Glutamatergic neuron (in vitro differentiated cells): Measurements from ENCODE around the gene ZFAND3. TPM values are rescaled to one million over a fixed set of nuclear protein-coding genes. Genes with fewer than 3 reads are reported as not detected.
A peak's percentile ranks its signal among the peaks of the same experiment; 100 is the strongest.

Source experiments
- DNase-seq: peaks from one replicate; pipeline ENCODE4 v3.0.0; 2022
- H3K27ac Mint-ChIP-seq: one replicate; pipeline ENCODE4 v1.8.0; 2020; ENCODE audit warnings: mild to moderate bottlenecking, mixed read lengths, inconsistent platforms; ENCODE audit not compliant: unreplicated experiment
- H3K27me3 Mint-ChIP-seq: one replicate; pipeline ENCODE4 v1.8.0; 2020; ENCODE audit warnings: mild to moderate bottlenecking, moderate library complexity, mixed read lengths, inconsistent platforms; ENCODE audit not compliant: unreplicated experiment
- H3K36me3 Mint-ChIP-seq: one replicate; pipeline ENCODE4 v1.8.0; 2020; ENCODE audit warnings: mild to moderate bottlenecking, mixed read lengths, inconsistent platforms; ENCODE audit not compliant: unreplicated experiment
- H3K4me1 Mint-ChIP-seq: one replicate; pipeline ENCODE4 v1.8.0; 2020; ENCODE audit warnings: mild to moderate bottlenecking, low read depth, mixed read lengths, inconsistent platforms; ENCODE audit not compliant: unreplicated experiment
- H3K4me3 Mint-ChIP-seq: one replicate; pipeline ENCODE4 v1.8.0; 2020; ENCODE audit warnings: mild to moderate bottlenecking, mixed read lengths, inconsistent platforms; ENCODE audit not compliant: unreplicated experiment
- H3K9me3 Mint-ChIP-seq: one replicate; pipeline ENCODE4 v1.8.0; 2020; ENCODE audit warnings: mild to moderate bottlenecking, moderate library complexity, mixed read lengths, inconsistent platforms; ENCODE audit not compliant: unreplicated experiment
- total RNA-seq: library from RNA; stranded (reverse); fragmentation: NEBNext Ultra II Directional; extraction: Animal tissue kit (Norgen Biotek cat#: 25700); gene quantifications from one replicate; pipeline ENCODE4 v1.2.1, GENCODE V29; 2021; ENCODE audit not compliant: unreplicated experiment
- TF ChIP-seq, protein P1 (sequence below): fragments of 200-600 bp; sonication (generic); IDR thresholded peaks from one replicate; pipeline ENCODE4 v1.5.0; 2021; ENCODE audit not compliant: partially characterized antibody, unreplicated experiment

The ZFAND3 gene
- total RNA-seq, 1 donor from 2014 or later = 115 TPM

GRCh38 chr6:38174806-38175495 is 355.4 kb downstream of the ZFAND3 start:
- DNase-seq = no peak
- TF ChIP-seq, protein P1, sequence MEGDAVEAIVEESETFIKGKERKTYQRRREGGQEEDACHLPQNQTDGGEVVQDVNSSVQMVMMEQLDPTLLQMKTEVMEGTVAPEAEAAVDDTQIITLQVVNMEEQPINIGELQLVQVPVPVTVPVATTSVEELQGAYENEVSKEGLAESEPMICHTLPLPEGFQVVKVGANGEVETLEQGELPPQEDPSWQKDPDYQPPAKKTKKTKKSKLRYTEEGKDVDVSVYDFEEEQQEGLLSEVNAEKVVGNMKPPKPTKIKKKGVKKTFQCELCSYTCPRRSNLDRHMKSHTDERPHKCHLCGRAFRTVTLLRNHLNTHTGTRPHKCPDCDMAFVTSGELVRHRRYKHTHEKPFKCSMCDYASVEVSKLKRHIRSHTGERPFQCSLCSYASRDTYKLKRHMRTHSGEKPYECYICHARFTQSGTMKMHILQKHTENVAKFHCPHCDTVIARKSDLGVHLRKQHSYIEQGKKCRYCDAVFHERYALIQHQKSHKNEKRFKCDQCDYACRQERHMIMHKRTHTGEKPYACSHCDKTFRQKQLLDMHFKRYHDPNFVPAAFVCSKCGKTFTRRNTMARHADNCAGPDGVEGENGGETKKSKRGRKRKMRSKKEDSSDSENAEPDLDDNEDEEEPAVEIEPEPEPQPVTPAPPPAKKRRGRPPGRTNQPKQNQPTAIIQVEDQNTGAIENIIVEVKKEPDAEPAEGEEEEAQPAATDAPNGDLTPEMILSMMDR = no peak
- Mint-ChIP-seq H3K4me1 (peaks cover 56% of the 10 kb centered on the region), H3K36me3 (no peaks in the 10 kb centered on the region), H3K27me3 (peaks cover 6% of the 10 kb centered on the region), H3K9me3 (peaks cover 6% of the 10 kb centered on the region), H3K27ac (no peak overlapping the region), H3K4me3 (no peak overlapping the region)

- peaks cover 6% of the 10 kb centered on the region for H3K9me3 Mint-ChIP-seq
- TF ChIP-seq, protein P1 = no peak
Measured at GRCh38 chr6:38175786-38176185, 356.3 kb downstream of the ZFAND3 start.

DNA sequence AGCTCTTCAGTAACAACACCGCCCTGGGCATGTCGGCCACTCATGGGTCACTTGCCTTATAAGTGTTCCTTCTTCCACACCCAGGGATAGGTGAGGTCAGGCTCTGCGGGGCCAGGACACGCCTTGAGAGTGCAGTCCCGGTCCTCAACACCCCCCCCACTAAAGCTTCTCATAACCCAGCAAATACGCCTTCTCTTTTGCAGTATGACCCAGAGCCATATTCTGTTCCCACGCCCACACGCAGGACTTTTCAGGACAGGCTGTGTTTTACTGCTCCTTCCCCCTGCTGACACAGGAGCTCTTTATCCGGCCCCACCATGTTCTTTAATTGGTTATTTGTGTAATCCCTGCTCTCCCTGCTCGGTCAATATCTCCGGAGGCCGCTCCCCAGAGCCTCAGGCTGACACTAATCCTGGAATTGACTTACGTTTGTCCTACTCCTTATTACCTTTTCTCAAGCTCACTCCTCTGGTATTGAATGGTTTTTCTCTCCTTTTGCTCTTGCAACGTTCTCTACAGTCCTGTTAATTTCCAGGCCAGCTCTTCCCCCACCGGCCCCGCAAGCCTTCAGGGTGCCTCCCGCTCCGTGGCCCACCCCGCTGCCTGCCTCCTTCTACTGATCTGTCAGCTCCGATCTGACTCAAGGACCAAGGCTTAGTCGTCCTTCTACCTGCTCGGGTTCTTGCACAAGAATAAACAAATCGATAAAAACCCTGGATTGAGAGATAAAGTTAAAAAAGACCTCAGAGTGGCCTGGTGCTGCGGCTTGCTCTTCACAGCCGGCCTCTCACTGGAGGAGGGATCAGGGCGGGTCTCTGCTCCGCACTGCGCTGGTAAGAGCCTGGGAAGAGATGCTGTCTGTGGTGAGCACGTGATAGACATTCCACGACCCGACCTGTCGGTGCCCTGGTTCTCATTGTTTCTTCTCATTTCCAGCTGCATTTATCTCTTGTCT is 357.5 kb downstream of the ZFAND3 start:
- H3K27me3 Mint-ChIP-seq = peaks cover 2% of the 10 kb centered on the region
- H3K4me1 Mint-ChIP-seq = peaks cover 57% of the 10 kb centered on the region
- peaks cover 4% of the 10 kb centered on the region for H3K9me3 Mint-ChIP-seq
- DNase-seq = no peak
- peak overlapping the region; percentile 85 for H3K27ac Mint-ChIP-seq
- TF ChIP-seq, protein P1 = no peak
- H3K36me3 Mint-ChIP-seq = no peaks in the 10 kb centered on the region
- peak overlapping the region; percentile 49 for H3K4me3 Mint-ChIP-seq

More at GRCh38 chr6:38175786-38176185, 356.3 kb downstream of the ZFAND3 start:
- no peaks in the 10 kb centered on the region for H3K36me3 Mint-ChIP-seq
- no peak for DNase-seq
- H3K27me3 Mint-ChIP-seq = peaks cover 6% of the 10 kb centered on the region
- H3K4me3 Mint-ChIP-seq = no peak overlapping the region
- H3K4me1 Mint-ChIP-seq = peaks cover 56% of the 10 kb centered on the region
- H3K27ac Mint-ChIP-seq = no peak overlapping the region

DNA sequence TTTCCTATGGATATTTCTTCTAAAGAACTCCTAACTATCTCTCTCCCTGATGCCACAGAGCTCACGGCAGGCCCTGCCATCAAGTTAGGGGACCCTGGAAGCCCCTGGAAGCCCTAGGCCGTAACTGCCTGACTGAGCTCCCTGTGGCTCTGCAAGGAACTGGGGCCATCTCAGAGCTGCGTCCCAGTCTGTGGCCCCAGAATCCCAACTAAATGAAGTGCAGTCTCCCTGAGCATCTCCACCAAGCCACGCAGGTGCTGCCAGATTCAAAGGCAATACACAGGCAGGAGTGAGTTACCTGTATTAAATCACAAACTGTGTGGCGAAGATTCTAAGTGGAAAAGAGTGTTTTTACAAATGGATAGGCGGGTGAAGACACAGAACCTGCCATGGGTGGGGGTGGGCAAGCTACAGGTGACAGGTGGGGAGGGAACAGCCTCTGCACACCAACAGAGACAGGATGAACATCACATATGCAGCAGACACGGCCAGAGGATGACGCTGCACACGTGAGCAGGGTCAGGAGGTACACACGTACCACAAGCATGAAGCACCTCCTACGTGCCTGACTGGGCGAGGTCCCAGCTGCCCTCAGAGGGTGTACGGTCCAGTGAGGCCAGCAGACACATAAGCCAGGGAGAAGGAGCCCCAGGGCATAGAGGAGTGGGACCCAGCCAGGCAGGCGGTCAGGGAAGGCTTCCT is 358.5 kb downstream of the ZFAND3 start:
- peaks cover 4% of the 10 kb centered on the region for H3K9me3 Mint-ChIP-seq
- H3K4me3 Mint-ChIP-seq = no peak overlapping the region
- H3K4me1 Mint-ChIP-seq = peaks cover 51% of the 10 kb centered on the region
- no peaks in the 10 kb centered on the region for H3K36me3 Mint-ChIP-seq
- TF ChIP-seq, protein P1 = no peak
- H3K27me3 Mint-ChIP-seq = peaks cover 2% of the 10 kb centered on the region
- no peak overlapping the region for H3K27ac Mint-ChIP-seq
- no peak for DNase-seq
